Neuron (in vitro differentiated cells): ENCODE measurements around the gene SH3RF2.

Experiments
- H2AFZ ChIP-seq: one replicate; pipeline ENCODE4 v1.6.1; 2013; ENCODE audit warnings: low read depth, mild to moderate bottlenecking, inconsistent platforms, low read length, moderate library complexity
- H3K27me3 ChIP-seq: one replicate; pipeline ENCODE4 v1.6.1; 2013; ENCODE audit warnings: low read length; ENCODE audit not compliant: insufficient read depth
- H3K36me3 ChIP-seq: one replicate; pipeline ENCODE4 v1.6.1; 2013; ENCODE audit warnings: low read length; ENCODE audit not compliant: insufficient read depth
- H3K4me1 ChIP-seq: one replicate; pipeline ENCODE4 v1.6.1; 2013; ENCODE audit warnings: low read length; ENCODE audit not compliant: insufficient read depth
- H3K4me3 ChIP-seq: 2 replicates; pipeline ENCODE4 v1.5.1; 2013; ENCODE audit warnings: mild to moderate bottlenecking, low read length, moderate library complexity
- H3K9me3 ChIP-seq: one replicate; pipeline ENCODE4 v1.6.1; 2013; ENCODE audit warnings: low read length

Gene SH3RF2

GRCh38 chr5:145912019-145912418 lies 24.4 kb upstream of the SH3RF2 start:
- Histone ChIP-seq H2AFZ (no peak overlapping the region), H3K4me3 (no peak overlapping the region), H3K36me3 (no peaks in the 10 kb centered on the region), H3K4me1 (peaks cover 9% of the 10 kb centered on the region), H3K9me3 (no peaks in the 10 kb centered on the region), H3K27me3 (no peaks in the 10 kb centered on the region)

GRCh38 chr5:145912594-145912993 lies 23.8 kb upstream of the SH3RF2 start:
- H3K4me1 ChIP-seq: peaks cover 9% of the 10 kb centered on the region
- no peak overlapping the region for H3K4me3 ChIP-seq
- no peak overlapping the region for H2AFZ ChIP-seq
- H3K27me3 ChIP-seq: no peaks in the 10 kb centered on the region
- no peaks in the 10 kb centered on the region for H3K36me3 ChIP-seq
- H3K9me3 ChIP-seq: no peaks in the 10 kb centered on the region

DNA sequence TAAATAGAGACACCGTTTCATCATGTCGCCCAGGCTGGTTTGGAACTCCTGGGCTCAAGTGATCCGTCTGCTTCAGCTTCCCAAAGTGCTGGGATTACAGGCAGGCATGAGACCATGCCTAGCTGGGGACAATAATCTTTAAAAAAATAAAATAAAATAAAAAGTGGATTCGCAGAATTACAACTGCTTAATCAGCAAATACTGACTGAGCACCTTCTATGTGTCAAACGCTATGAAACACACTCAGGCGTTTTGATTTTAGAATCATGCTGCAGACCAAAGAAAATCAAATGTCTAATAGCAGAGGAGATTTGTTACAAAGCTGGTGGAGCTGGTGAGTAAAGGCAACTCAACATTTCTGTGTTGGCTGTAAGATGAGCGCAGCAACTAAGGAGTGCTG lies 22.7 kb upstream of the SH3RF2 start:
- Histone ChIP-seq H3K4me3 (no peak overlapping the region), H3K4me1 (peaks cover 9% of the 10 kb centered on the region), H3K27me3 (no peaks in the 10 kb centered on the region), H3K9me3 (no peaks in the 10 kb centered on the region), H3K36me3 (no peaks in the 10 kb centered on the region), H2AFZ (no peak overlapping the region)

GRCh38 chr5:145915970-145916638 lies 20.3 kb upstream of the SH3RF2 start:
- Histone ChIP-seq H3K4me1 (peaks cover 9% of the 10 kb centered on the region), H3K27me3 (no peaks in the 10 kb centered on the region)

GRCh38 chr5:145917288-145917687 lies 19.1 kb upstream of the SH3RF2 start:
- Histone ChIP-seq H3K4me1 (peaks cover 9% of the 10 kb centered on the region), H3K4me3 (no peak overlapping the region), H2AFZ (no peak overlapping the region), H3K36me3 (no peaks in the 10 kb centered on the region), H3K9me3 (no peaks in the 10 kb centered on the region), H3K27me3 (no peaks in the 10 kb centered on the region)

More at GRCh38 chr5:145915970-145916638, 20.3 kb upstream of the SH3RF2 start:
- H3K36me3 ChIP-seq: no peaks in the 10 kb centered on the region
- no peak overlapping the region for H2AFZ ChIP-seq
- H3K9me3 ChIP-seq: no peaks in the 10 kb centered on the region
- H3K4me3 ChIP-seq: no peak overlapping the region

DNA sequence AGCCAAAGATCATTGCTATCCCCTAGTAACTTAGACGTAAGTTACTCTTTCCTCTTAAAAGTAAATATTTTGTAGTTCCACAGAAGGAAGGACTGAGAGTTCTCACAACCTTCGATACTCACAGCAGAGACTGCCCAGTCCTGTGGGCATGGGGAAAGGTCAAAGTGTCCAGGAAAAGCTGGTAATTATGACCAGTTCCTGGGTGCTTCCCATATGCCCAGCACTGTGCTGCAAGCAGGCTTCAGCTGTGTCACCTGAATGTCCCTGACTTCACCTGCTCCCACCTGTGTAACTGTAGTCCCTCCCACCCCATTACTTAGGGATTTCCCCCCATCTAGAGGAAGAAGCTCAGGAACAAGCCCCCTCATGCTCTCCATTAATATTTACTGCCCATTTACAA lies 18.0 kb upstream of the SH3RF2 start:
- Histone ChIP-seq H3K4me1 (peaks cover 9% of the 10 kb centered on the region), H3K36me3 (no peaks in the 10 kb centered on the region), H3K9me3 (no peaks in the 10 kb centered on the region), H2AFZ (no peak overlapping the region), H3K27me3 (no peaks in the 10 kb centered on the region), H3K4me3 (no peak overlapping the region)

- no peaks in the 10 kb centered on the region for H3K27me3 ChIP-seq
- no peaks in the 10 kb centered on the region for H3K36me3 ChIP-seq
- no peak overlapping the region for H2AFZ ChIP-seq
- no peaks in the 10 kb centered on the region for H3K9me3 ChIP-seq
- H3K4me3 ChIP-seq: no peak overlapping the region
- H3K4me1 ChIP-seq: peaks cover 9% of the 10 kb centered on the region
Observed at GRCh38 chr5:145919413-145919812, 17.0 kb upstream of the SH3RF2 start.

GRCh38 chr5:145920542-145921210 lies 15.7 kb upstream of the SH3RF2 start:
- no peak overlapping the region for H2AFZ ChIP-seq
- no peaks in the 10 kb centered on the region for H3K9me3 ChIP-seq
- H3K4me1 ChIP-seq: peaks cover 9% of the 10 kb centered on the region
- H3K4me3 ChIP-seq: no peak overlapping the region
- no peaks in the 10 kb centered on the region for H3K27me3 ChIP-seq
- H3K36me3 ChIP-seq: no peaks in the 10 kb centered on the region

DNA sequence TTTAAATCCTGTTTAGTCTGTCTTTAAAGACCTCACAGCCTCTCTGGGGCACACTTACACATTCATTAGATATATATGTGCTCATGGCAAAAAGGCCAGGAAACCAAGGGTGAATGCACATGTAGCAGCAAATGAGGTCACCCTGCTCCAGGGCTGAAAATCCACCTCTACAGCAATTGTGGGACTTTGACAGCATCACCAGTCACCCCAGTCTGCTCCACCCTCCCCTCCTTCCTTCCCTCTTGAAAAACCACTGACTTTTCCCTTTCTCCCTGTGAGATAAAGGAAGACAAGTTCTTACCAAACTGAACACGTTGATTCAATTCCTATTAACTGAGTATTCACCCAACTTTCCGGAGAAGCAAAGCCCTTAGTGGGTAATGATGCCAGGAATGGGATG lies 15.2 kb upstream of the SH3RF2 start:
- Histone ChIP-seq H3K36me3 (no peaks in the 10 kb centered on the region), H3K4me1 (peaks cover 5% of the 10 kb centered on the region), H2AFZ (no peak overlapping the region), H3K27me3 (no peaks in the 10 kb centered on the region), H3K9me3 (no peaks in the 10 kb centered on the region), H3K4me3 (no peak overlapping the region)

DNA sequence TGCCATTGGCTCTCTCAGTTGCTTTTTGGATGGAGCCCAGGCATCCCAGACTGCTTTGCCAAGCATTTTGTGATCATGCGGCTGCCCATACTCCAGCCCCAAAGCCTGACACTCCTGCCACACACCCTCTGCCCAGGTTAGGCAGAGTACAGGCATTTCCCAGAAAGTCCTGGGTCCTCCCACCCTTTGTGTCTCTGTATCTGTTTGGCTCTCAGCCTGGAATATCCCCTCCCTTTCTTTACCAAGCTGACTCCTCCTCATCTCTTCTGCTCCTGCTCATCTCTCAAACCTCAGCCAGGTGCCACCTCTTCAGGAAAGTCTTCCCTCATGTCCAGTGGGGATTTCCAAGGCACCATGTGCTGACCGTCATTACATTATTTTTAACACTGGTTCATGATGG lies 14.3 kb upstream of the SH3RF2 start:
- H3K4me3 ChIP-seq: no peak overlapping the region
- no peak overlapping the region for H2AFZ ChIP-seq
- H3K36me3 ChIP-seq: no peaks in the 10 kb centered on the region
- no peaks in the 10 kb centered on the region for H3K9me3 ChIP-seq
- H3K4me1 ChIP-seq: no peaks in the 10 kb centered on the region
- no peaks in the 10 kb centered on the region for H3K27me3 ChIP-seq

- Histone ChIP-seq H3K36me3 (no peaks in the 10 kb centered on the region), H3K27me3 (no peaks in the 10 kb centered on the region), H3K4me1 (no peaks in the 10 kb centered on the region), H3K9me3 (no peaks in the 10 kb centered on the region), H3K4me3 (no peak overlapping the region), H2AFZ (no peak overlapping the region)
Observed at GRCh38 chr5:145923405-145923804, 13.0 kb upstream of the SH3RF2 start.

GRCh38 chr5:145924849-145925248 lies 11.5 kb upstream of the SH3RF2 start:
- H3K4me1 ChIP-seq: no peaks in the 10 kb centered on the region
- no peaks in the 10 kb centered on the region for H3K27me3 ChIP-seq
- H3K4me3 ChIP-seq: no peak overlapping the region
- no peaks in the 10 kb centered on the region for H3K36me3 ChIP-seq
- no peak overlapping the region for H2AFZ ChIP-seq
- no peaks in the 10 kb centered on the region for H3K9me3 ChIP-seq

DNA sequence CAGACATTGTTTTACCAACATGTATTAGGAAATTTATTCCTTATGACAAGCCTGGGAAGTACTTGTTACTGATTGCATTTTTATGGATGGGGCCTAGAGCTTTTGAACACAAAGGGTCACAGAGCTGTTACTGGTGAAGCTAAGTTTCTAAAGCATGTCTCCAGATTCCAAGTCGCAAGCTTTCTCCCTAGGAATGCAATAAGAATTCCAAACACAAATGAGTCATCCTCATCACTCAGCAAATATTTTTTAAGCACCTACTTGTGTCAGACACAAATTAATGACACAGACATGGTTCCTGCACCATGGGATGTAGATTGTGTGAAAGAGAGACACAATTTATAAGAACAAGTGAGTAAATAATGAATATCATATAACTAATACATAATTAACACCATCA lies 11.0 kb upstream of the SH3RF2 start:
- no peaks in the 10 kb centered on the region for H3K36me3 ChIP-seq
- no peak overlapping the region for H2AFZ ChIP-seq
- no peaks in the 10 kb centered on the region for H3K27me3 ChIP-seq
- H3K4me3 ChIP-seq: no peak overlapping the region
- H3K4me1 ChIP-seq: no peaks in the 10 kb centered on the region
- H3K9me3 ChIP-seq: no peaks in the 10 kb centered on the region

GRCh38 chr5:145925803-145926202 lies 10.6 kb upstream of the SH3RF2 start:
- Histone ChIP-seq H2AFZ (no peak overlapping the region), H3K4me1 (no peaks in the 10 kb centered on the region), H3K9me3 (no peaks in the 10 kb centered on the region), H3K27me3 (no peaks in the 10 kb centered on the region), H3K36me3 (no peaks in the 10 kb centered on the region), H3K4me3 (no peak overlapping the region)
